Mononuclear cell (primary cell): ENCODE measurements around the gene PLPP7. TPM values are rescaled to one million over a fixed set of nuclear protein-coding genes. Genes with fewer than 3 reads are reported as not detected.
"Not testable (repeated sequence)": the region's sequence is repeated elsewhere in the genome, so short reads cannot be mapped to it uniquely, and the experiment has no call there.

Source experiments
- H3K27me3 ChIP-seq: 2 replicates; pipeline ENCODE4 v1.6.0; 2011; ENCODE audit warnings: low read length, control low read depth; ENCODE audit not compliant: insufficient read depth
- H3K4me1 ChIP-seq: 2 replicates; pipeline ENCODE4 v1.5.1; 2011; ENCODE audit warnings: mild to moderate bottlenecking, low read length, control low read depth; ENCODE audit not compliant: insufficient read depth
- H3K4me3 ChIP-seq: 2 replicates; pipeline ENCODE4 v1.5.1; 2011; ENCODE audit warnings: mild to moderate bottlenecking, low read length, moderate library complexity
- H3K9me3 ChIP-seq: 2 replicates; pipeline ENCODE4 v1.5.1; 2011; ENCODE audit warnings: low read depth, mild to moderate bottlenecking, control low read depth, low read length
- total RNA-seq: library from RNA; depleted of rRNA; stranded (reverse); fragments of >200 nt; gene quantifications from one replicate; pipeline ENCODE4 v1.2.3, GENCODE V29; 2012

Gene PLPP7
- total RNA-seq, 1 donor = 0.52 TPM

GRCh38 chr9:131344931-131345535, 55.5 kb downstream of the PLPP7 start:
- H3K4me1 ChIP-seq, H3K9me3 ChIP-seq, H3K4me3 ChIP-seq, H3K27me3 ChIP-seq: not testable (repeated sequence)

GRCh38 chr9:131346559-131346958, 57.0 kb downstream of the PLPP7 start:
- Histone ChIP-seq H3K4me1 (peaks cover 9% of the 10 kb centered on the region), H3K4me3 (no peak overlapping the region), H3K9me3 (no peaks in the 10 kb centered on the region), H3K27me3 (no peaks in the 10 kb centered on the region)

DNA sequence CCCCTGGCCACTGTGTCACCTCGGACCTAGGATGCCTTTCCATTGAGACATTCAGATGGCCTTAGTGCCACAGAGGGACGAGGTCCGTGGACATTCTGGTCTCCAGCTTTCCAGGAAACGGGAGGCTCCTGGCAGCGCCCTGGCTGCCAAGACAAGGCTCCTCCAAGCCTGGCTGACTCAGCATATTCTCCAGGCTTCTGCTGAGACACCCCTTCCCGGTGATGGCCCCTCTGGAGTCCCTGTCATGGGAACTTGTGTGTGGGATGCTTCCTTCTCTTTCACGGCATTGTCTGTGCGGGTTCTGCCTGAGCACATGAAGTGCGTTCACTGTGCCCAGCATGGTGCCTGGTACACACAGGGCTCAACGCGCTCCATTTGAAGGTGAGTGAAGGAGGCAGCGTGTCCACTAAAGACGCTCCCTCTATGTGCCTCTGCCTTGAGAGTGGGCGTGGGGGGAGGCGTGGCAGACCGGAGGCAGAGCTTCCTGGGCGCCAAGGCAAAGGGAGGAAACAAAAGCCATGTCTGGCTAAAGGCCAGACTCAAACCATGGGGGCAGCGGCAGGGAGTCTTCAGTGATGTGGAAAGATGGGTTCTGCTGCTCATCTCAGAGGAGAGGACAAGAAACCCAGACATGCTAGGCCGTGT, 58.0 kb downstream of the PLPP7 start:
- Histone ChIP-seq H3K4me3 (no peak overlapping the region), H3K4me1 (peaks cover 9% of the 10 kb centered on the region), H3K27me3 (no peaks in the 10 kb centered on the region), H3K9me3 (no peaks in the 10 kb centered on the region)

DNA sequence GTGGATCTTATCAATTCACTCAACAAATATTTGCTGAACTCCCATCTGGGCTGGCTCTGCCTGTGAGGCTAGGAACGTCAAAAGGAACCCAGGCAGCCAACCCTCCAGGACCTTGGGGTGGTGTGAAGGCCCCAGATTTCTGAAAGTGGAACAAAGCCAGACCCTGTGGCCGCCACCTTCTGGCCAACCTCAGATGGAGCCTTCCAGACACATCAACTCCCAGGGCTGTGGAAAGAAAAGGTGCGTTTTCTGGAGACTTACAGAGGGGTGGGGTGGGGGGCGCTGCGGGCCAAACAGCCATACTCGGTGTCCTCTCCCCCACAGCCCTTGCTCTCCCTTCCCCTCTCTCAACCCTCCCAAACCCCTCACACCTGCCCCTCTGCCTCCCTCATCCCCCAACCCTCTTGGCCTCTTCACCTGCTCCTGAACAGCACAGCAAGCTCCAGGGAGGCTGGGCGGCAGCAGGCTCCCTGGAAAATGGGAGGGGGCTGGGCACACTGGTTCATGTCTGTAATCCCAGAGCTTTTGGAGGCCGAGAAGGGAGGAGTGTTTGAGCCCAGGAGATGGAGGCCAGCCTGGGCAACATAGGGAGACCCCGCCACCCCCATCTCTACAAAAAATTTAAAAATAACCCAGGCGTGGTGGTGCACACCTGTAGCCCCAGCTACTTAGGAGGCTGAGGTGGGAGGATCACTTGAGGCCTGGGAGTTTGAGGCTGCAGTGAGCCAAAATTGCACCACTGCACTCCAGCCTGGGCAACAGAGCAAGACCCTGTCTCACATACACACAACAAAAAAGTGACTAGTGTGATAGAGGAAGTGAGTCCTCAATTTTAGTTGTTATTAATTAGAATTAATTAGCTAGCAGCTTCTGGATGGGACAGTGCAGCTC, 59.4 kb downstream of the PLPP7 start:
- Histone ChIP-seq H3K9me3 (no peaks in the 10 kb centered on the region), H3K4me1 (peaks cover 9% of the 10 kb centered on the region), H3K27me3 (no peaks in the 10 kb centered on the region), H3K4me3 (no peak overlapping the region)

- peaks cover 9% of the 10 kb centered on the region for H3K4me1 ChIP-seq
- H3K27me3 ChIP-seq = no peaks in the 10 kb centered on the region
- H3K9me3 ChIP-seq = no peaks in the 10 kb centered on the region
- no peak overlapping the region for H3K4me3 ChIP-seq
Observed at GRCh38 chr9:131349522-131349880, 60.0 kb downstream of the PLPP7 start.

GRCh38 chr9:131349881-131350563, 60.5 kb downstream of the PLPP7 start:
- Histone ChIP-seq H3K4me1 (peaks cover 9% of the 10 kb centered on the region), H3K27me3 (no peaks in the 10 kb centered on the region), H3K9me3 (no peaks in the 10 kb centered on the region), H3K4me3 (no peak overlapping the region)

DNA sequence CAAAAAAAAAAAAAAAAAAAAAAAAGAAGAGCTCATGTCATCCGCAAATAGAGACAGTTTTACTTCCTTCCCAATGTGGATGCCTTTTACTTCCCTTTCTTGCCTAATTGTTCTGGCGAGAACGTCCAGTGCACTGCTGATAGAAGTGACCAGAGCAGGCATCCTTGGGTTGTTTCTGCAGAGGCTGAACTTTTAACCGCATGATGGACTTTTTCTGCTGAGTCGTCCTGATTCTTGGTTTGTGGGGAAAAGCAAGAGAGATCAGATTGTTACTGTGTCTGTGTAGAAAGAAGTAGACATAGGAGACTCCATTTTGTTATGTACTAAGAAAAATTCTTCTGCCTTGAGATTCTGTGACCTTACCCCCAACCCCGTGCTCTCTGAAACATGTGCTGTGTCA, 67.0 kb downstream of the PLPP7 start:
- not testable (repeated sequence) for H3K27me3 ChIP-seq, H3K4me3 ChIP-seq, H3K9me3 ChIP-seq
- peaks cover 38% of the 10 kb centered on the region for H3K4me1 ChIP-seq

DNA sequence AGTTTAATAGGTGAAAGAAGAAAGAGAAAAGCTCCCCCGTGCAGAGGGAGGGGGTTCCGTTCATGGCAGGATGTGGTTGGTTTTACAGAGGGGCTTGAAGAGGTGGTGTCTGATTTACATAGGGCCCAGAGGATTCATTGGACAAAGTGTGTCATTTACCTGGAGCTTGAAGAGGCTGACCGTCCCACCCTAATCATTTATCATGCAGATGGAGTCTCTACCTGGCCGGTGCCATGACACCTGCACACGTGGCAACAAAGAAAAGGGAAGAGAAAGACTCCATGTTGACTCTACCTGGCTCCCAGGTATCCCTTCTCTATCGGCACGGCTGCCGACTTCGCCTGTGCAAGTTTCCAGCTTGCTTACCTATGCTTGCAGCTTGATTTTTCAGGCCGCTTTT, 69.0 kb downstream of the PLPP7 start:
- H3K4me1 ChIP-seq = peaks cover 43% of the 10 kb centered on the region
- no peaks in the 10 kb centered on the region for H3K27me3 ChIP-seq
- no peaks in the 10 kb centered on the region for H3K9me3 ChIP-seq
- H3K4me3 ChIP-seq = peak overlapping the region; percentile 15

Other genes starting within 250 kb of the PLPP7 start
- gene AIF1L, start 193.2 kb upstream of the PLPP7 start, total RNA-seq = 0.10 TPM
- gene NUP214, start 164.1 kb upstream of the PLPP7 start, total RNA-seq = 53.0 TPM
- gene FAM78A, start 13.2 kb upstream of the PLPP7 start, total RNA-seq = 32.3 TPM
- gene PRRC2B, start 104.4 kb downstream of the PLPP7 start, total RNA-seq = 86.0 TPM
- 18.9 TPM for gene POMT1, start 213.2 kb downstream of the PLPP7 start, total RNA-seq
- gene UCK1, start 241.5 kb downstream of the PLPP7 start, total RNA-seq = 12.9 TPM